Endothelial cell of hepatic sinusoid (primary cell): ENCODE measurements around the gene ARL5A.

ENCODE experiments used
- in situ Hi-C: cut with HindIII; loops from 2 replicates; pipeline ENCODE4 v1.10.0; 2017; ENCODE audit warnings: low sequenced_read_pairs

ARL5A gene

DNA sequence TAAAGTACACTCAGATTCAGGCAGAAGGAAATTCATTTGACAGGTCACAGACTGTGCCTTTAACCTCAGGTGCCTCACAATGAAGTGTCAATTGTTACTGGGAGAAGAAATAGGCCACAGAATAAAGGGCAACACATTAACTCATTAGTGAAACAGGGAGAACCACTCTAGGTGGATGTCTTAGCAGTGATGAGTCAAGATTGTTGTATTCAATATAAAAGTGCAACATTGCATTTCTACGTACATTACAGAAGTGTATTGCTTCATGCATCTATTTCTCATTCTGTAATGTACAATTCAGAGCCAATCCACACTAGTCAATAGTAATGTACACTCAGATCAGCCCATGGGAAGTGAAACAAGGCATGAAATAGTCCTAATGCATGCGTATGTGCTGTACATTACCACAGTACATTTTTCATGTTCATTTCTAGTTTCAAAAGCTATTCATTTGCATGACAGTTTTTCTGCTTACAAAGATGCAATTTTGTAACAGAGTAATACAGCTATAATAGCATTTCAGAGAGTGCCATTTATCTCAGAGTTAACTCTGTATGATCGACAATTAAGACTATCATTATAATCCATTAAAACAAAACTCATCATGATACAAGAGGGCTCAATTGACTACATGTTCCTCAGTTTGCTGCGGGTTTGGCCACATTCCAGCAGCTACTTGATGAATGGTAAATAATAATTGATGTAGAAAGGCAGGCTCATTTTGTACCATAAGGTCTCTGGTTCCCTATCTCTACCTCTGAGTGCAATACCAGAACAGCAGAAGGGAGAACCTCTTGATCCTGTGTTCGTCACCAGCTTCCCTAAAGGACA is 12.2 kb upstream of the ARL5A start:
- in situ Hi-C loops, result no loop called here

DNA sequence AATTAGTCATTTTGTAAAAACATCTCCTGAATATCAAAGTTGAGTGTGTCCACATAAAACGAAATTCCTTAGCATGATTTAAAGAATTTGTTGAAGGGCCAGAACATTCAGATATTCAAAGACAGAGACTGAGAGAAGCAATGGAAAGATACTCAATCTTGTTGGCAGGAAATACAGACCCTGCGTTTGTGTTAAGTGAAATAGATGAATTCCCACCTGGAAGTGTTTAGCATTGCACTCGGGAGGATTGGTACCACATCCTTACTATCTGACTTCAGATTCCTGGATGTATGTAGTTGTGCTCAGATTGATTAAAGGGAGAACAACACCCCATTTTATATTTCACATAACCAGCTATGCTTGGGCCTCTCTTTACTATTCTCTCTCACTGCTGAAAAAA is 9.7 kb upstream of the ARL5A start:
- in situ Hi-C loops, result no loop called here

DNA sequence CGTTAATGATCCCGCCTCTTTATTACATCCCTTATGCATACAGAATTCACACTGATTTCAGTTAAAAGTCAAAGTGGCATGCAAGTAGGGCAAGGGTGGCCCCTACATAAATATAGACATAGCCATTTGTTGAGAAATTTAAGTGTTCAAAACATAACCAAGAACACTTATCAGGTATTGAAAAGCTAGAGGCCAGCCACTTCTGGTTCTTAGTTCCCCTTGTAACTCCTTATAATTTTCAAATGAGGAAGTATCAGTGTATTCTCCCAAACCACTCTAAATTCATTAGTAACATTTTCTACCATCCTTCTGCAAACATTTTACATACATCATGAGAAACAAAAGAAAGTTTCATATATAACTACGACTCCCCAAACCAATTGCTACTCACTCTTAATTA is 5.8 kb upstream of the ARL5A start:
- in situ Hi-C loops, result no loop called here

GRCh38 chr2:151830961-151831360 is 2.7 kb upstream of the ARL5A start:
- in situ Hi-C loops, result no loop called here

GRCh38 chr2:151828890-151829324 is 686 bp upstream of the ARL5A start:
- in situ Hi-C loops, result no loop called here

DNA sequence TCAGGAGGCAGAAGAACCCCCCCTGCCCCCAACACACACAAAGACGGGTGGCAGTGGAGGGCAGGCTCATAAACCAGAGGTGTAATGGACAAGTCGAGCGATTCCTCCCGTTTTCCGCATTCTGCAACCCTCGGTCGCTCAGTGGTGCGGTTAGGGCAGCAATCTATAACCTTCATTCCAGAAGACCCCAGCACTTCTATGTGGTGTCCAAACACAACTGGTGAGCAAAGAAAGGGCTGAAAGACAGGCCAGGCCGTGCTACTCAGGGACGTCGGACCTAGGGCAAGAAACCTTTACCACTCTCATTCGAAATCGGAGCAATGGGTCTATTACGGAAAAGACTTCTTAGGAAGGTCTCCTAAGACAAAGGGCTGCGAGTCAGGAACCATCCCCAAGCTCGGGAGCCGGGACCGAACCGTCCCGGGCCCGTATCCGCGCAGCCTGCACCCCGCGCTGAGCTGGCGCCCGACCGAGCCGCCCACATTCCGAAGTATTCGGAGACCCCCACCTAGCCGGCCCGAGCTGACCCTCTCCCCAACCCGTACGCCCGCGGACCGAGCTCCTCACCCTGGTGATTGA is 568 bp downstream of the ARL5A start:
- in situ Hi-C loops, result no loop called here

DNA sequence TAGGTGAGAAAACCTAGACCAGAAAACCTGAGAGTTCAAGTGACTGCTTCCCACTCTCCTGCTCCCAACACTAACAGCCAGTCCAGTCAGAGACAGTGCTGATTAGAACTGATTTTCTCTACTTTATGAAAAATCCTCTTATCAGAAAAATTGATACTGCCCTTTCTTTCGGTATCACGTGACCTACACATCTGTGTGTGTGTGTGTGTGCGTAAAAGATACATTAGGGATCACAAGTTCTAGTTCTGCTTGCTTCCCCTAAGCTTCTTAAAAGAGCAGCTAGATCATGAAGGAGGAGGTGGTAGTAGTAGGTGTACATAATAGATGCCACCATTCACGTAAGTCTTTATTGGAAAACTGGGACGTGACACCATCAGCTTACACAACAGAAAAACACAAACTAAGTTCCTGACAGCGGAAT is 1.5 kb downstream of the ARL5A start:
- in situ Hi-C loops, result no loop called here

DNA sequence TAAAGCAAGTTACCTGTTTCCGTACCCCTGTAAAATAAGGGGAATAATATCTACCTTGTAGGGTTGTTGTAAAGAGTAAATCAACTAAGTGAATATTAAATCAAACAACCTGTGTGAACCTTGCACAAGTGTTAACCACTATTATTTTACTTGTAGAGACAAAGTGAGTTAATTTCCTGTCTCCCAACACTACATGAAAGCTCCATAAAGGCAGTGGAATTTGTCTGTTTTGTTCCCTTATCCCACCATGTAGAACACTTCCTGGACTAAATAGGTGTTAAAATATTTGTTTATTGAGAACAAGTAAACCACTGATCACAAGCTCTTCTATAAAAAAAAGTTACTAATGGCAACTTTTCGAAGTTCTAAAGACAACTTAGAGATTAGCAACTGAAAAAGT is 3.3 kb downstream of the ARL5A start:
- in situ Hi-C loops, result no loop called here

- in situ Hi-C loops, result no loop called here
Observed at GRCh38 chr2:151823651-151824050, 4.6 kb downstream of the ARL5A start.

- in situ Hi-C loops, result no loop called here
Observed at GRCh38 chr2:151819920-151820319, 8.3 kb downstream of the ARL5A start.

DNA sequence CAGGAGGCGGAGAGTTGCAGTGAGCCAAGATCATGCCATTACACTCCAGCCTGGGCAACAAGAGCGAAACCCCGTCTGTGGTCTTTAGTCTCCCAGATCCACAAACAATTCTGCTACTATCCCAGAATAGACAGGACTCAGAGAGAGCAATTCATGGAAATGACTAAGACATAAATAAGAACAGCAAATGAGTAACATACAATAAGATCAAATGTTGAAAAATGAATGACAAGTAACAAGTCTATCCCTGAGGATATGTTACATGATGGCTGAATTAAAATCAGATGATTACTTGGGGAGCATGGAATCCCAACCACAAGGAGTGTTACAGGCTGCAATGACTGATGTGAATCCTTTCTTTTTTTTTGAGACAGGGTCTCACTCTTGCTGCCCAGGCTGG is 10.3 kb downstream of the ARL5A start:
- in situ Hi-C loops, result no loop called here

- in situ Hi-C loops, result no loop called here
Observed at GRCh38 chr2:151816843-151817242, 11.4 kb downstream of the ARL5A start.

- in situ Hi-C loops, result no loop called here
Observed at GRCh38 chr2:151815821-151816489, 12.3 kb downstream of the ARL5A start.

DNA sequence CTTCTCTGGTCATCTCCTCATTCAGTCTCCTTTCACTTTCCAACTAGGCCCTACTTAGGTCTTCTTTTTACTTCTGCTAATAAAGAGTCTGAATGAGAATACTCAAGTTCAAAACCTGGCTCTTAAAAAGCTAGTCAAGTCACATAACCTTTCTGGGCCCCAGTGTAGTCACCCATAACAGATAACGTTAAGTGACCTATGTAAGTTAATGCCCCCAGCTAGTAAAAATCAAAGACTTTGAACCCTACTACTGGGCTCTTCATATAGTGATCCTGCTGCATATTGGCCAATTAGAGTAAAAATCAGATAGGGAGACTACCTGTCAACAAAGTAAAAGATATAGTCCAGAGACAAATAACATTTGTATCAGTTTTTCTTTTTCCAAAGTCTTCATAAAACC is 17.7 kb downstream of the ARL5A start:
- in situ Hi-C loops, result no loop called here

GRCh38 chr2:151809073-151809383 is 19.2 kb downstream of the ARL5A start:
- in situ Hi-C loops, result no loop called here

DNA sequence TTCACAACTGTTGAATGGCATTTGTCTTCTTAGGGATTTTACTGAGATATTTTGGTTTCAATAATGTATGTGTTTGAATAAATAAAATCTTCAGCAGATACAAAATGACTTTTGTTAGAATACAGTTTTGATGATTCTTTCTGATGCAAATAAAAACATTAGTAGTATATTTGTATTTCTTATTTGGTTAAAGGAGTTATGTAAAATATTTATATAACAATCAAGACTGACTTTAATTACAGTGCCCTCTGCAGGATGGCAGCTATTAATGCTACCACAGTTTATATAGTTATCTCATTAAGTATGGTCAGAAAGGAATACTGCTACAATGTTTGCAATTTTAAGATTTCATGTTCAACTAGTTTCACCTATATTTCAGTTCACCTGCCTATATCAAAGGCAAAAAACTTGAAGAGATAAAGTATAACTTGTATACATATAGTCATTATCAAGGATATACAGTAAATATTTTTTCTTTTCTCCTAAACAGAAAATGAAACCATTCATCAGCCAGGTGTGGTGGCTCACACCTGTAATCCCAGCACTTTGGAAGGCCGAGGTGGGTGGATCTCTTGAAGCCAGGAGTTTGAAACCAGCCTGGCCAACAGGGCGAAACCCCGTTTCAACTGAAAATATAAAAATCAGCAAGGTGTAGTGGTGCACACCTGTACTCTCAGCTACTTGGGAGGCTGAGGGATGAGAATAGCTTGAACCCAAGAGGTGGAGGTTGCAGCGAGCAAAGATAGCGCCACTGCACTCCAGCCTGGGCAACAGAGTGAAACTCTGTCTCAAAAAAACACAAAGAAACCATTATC is 19.8 kb downstream of the ARL5A start:
- in situ Hi-C loops, result no loop called here

DNA sequence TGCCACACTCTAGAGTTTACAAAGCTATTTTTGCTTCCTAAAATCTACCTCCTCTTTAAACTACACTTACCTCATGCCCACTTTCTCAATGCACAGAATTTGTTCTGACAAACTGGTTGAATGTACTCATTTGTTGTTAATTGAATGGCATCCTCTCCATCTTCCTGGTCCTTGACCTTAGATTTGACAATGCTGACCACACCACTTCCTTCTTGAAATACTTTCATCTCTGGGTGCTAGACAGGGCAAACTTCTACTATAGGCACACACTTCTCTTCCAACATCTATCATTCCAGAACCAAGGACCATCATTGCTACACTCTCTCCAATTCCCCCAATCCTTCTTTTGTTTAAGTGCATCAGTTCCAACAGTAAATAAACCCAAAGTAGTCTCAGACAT is 22.3 kb downstream of the ARL5A start:
- in situ Hi-C loops, result no loop called here

DNA sequence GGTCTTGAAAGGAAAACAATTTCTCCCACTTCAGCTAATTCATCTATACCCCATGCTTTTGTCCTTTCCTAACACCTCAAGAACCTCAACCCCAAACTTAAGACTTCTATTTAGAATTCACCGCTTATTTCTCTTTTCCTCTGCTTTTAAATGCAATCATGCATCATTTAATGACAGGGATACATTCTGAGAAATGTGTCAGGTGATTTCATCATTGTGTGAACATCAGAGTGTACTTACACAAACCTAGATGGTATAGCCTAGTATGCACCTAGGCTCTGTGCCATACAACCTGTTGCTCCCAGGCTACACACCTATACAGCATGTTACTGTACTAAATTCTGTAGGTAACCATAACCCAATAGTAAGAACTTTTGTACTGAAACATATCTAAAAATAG is 22.9 kb downstream of the ARL5A start:
- in situ Hi-C loops, result no loop called here

GRCh38 chr2:151803811-151804210 is 24.4 kb downstream of the ARL5A start:
- in situ Hi-C loops, result no loop called here

DNA sequence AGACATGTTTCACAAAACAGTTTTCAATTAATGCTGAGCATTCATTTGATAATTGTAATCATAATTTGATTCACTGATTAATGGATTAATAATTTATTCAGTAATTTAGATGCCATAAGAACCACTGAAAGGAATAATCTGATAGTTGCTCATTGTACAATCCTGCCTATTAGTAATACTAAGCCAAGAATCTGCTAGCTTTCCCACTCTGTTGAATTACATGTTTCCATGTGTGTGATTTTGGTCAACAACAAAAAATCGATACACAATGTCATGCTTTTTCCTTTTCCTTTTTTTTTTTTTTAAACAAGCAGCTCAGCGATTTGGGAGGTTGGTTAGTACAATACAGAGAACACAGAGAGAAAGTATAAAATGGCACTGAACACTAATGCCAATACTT is 25.9 kb downstream of the ARL5A start:
- in situ Hi-C loops, result no loop called here

- in situ Hi-C loops, result no loop called here
Observed at GRCh38 chr2:151799886-151800292, 28.3 kb downstream of the ARL5A start.
